IMR-90 (cell line): Measurements from ENCODE around the gene BCAR1. TPM values are rescaled to one million over a fixed set of nuclear protein-coding genes. Genes with fewer than 3 reads are reported as not detected.
A peak's percentile ranks its signal among the peaks of the same experiment; 100 is the strongest.
"Not testable (repeated sequence)": the region's sequence is repeated elsewhere in the genome, so short reads cannot be mapped to it uniquely, and the experiment has no call there.

Experiments
- ATAC-seq: fragments of 200-7000 bp; cut with Tn5 transposase; 2 replicates; pipeline ENCODE4 v1.9.1; 2020; ENCODE audit warnings: low read depth, mild to moderate bottlenecking, moderate library complexity
- BruUV-seq: library from RNA; stranded (reverse); fragments of 400-500 nt; replicated peaks from 2 replicates; lab custom pipeline; 2021; lab: Mats Ljungman, UMichigan
- CTCF ChIA-PET: fragments of 300-600 bp; formaldehyde crosslinking; extraction: SDS; loops from one replicate; lab custom pipeline; 2021; ENCODE audit warnings: antibody characterized with exemption; lab: Yijun Ruan, JAX
- POLR2A ChIA-PET: fragments of 300-600 bp; sonication (Branson Sonifier 250); formaldehyde crosslinking; loops from one replicate; lab custom pipeline; 2022; ENCODE audit warnings: antibody characterized with exemption; ENCODE audit not compliant: unreplicated experiment; lab: Charles Lee
- DNase-seq: peaks from one replicate; pipeline ENCODE4 v3.0.0; 2013
- H2AFZ ChIP-seq: replicated peaks from 2 replicates; pipeline ENCODE3; 2013; ENCODE audit warnings: low read length, mild to moderate bottlenecking; ENCODE audit not compliant: poor library complexity
- H2AK5ac ChIP-seq: 2 replicates; pipeline ENCODE4 v1.6.1; 2013; ENCODE audit warnings: low read depth, low read length, inconsistent platforms
- H2AK9ac ChIP-seq: replicated peaks from 2 replicates; pipeline ENCODE3; 2013; ENCODE audit warnings: mild to moderate bottlenecking, low read depth, low read length, moderate library complexity; ENCODE audit not compliant: poor library complexity
- H2BK120ac ChIP-seq: 2 replicates; pipeline ENCODE4 v1.6.1; 2013; ENCODE audit warnings: low read depth, low read length, inconsistent platforms
- H2BK15ac ChIP-seq: 3 replicates; pipeline ENCODE4 v1.6.1; 2013; ENCODE audit warnings: low read depth, low read length, inconsistent platforms
- H2BK20ac ChIP-seq: 2 replicates; pipeline ENCODE4 v1.6.1; 2013; ENCODE audit warnings: low read depth, mild to moderate bottlenecking, inconsistent platforms, low read length, moderate library complexity
- H2BK5ac ChIP-seq: 2 replicates; pipeline ENCODE4 v1.6.1; 2013; ENCODE audit warnings: mild to moderate bottlenecking, low read depth, low read length, inconsistent platforms; ENCODE audit not compliant: poor library complexity, severe bottlenecking
- H3K14ac ChIP-seq: replicated peaks from 2 replicates; pipeline ENCODE4 v1.6.1; 2013; ENCODE audit warnings: low read depth, low read length, inconsistent platforms
- H3K18ac ChIP-seq: 2 replicates; pipeline ENCODE4 v1.6.1; 2013; ENCODE audit warnings: low read depth, low read length, control low read depth
- H3K23ac ChIP-seq: 2 replicates; pipeline ENCODE4 v1.6.1; 2013; ENCODE audit warnings: low read depth, low read length, inconsistent platforms
- H3K27ac ChIP-seq: 2 replicates; pipeline ENCODE4 v1.5.1; 2013; ENCODE audit warnings: mild to moderate bottlenecking, control low read depth, low read length; ENCODE audit not compliant: insufficient read depth
- H3K27me3 ChIP-seq: 2 replicates; pipeline ENCODE4 v1.6.1; 2013; ENCODE audit warnings: low read length; ENCODE audit not compliant: control insufficient read depth, insufficient read depth
- H3K36me3 ChIP-seq: 2 replicates; pipeline ENCODE4 v1.6.1; 2013; ENCODE audit warnings: low read length, mixed read lengths; ENCODE audit not compliant: control insufficient read depth, insufficient read depth
- H3K4ac ChIP-seq: 2 replicates; pipeline ENCODE4 v1.6.1; 2013; ENCODE audit warnings: low read depth, low read length, inconsistent platforms
- H3K4me1 ChIP-seq: 2 replicates; pipeline ENCODE4 v1.6.1; 2013; ENCODE audit warnings: low read length, mixed read lengths; ENCODE audit not compliant: control insufficient read depth, insufficient read depth
- H3K4me2 ChIP-seq: 2 replicates; pipeline ENCODE4 v1.6.1; 2013; ENCODE audit warnings: low read depth, mild to moderate bottlenecking, control low read depth, low read length, moderate library complexity
- H3K4me3 ChIP-seq: 2 replicates; pipeline ENCODE4 v1.5.1; 2013; ENCODE audit warnings: low read depth, mild to moderate bottlenecking, control low read depth, low read length, moderate library complexity; ENCODE audit not compliant: insufficient read depth
- H3K56ac ChIP-seq: 2 replicates; pipeline ENCODE4 v1.6.1; 2013; ENCODE audit warnings: low read length, inconsistent platforms; ENCODE audit not compliant: insufficient read depth; ENCODE audit errors: extremely low read depth
- H3K79me1 ChIP-seq, 2 experiments: 2 replicates each; pipeline ENCODE4 v1.6.1; 2013; ENCODE audit warnings: low read length in 2 of 2, inconsistent platforms in 1 of 2, low read depth in 1 of 2
- H3K9ac ChIP-seq: 2 replicates; pipeline ENCODE4 v1.6.1; 2013; ENCODE audit warnings: low read depth, low read length, control low read depth
- H3K9me1 ChIP-seq: 2 replicates; pipeline ENCODE4 v1.6.1; 2013; ENCODE audit warnings: low read length, inconsistent platforms; ENCODE audit not compliant: insufficient read depth
- H3K9me3 ChIP-seq: 2 replicates; pipeline ENCODE4 v1.6.1; 2013; ENCODE audit warnings: low read length; ENCODE audit not compliant: control insufficient read depth, insufficient read depth
- H4K20me1 ChIP-seq: 2 replicates; pipeline ENCODE4 v1.6.1; 2013; ENCODE audit warnings: low read length, inconsistent platforms; ENCODE audit not compliant: insufficient read depth
- H4K5ac ChIP-seq: 2 replicates; pipeline ENCODE4 v1.6.1; 2013; ENCODE audit warnings: mild to moderate bottlenecking, low read depth, low read length, control low read depth
- H4K8ac ChIP-seq, 2 experiments: 2 replicates each; pipeline ENCODE4 v1.6.1; 2013; ENCODE audit warnings: low read depth in 2 of 2, low read length in 2 of 2, control low read depth in 1 of 2, inconsistent platforms in 1 of 2
- H4K91ac ChIP-seq: 2 replicates; pipeline ENCODE4 v1.6.1; 2013; ENCODE audit warnings: low read depth, low read length, inconsistent platforms; ENCODE audit not compliant: insufficient read depth
- BHLHE40 ChIP-seq: fragments of 150-350 bp; IDR thresholded peaks from 2 replicates; pipeline ENCODE4 v1.6.1; 2016; ENCODE audit warnings: mild to moderate bottlenecking, low read depth, low read length
- POLR2A ChIP-seq: IDR thresholded peaks from 2 replicates; pipeline ENCODE4 v1.6.1; 2012; ENCODE audit warnings: mild to moderate bottlenecking, low read depth, low read length
- RCOR1 ChIP-seq: IDR thresholded peaks from 2 replicates; pipeline ENCODE4 v1.6.1; 2012; ENCODE audit warnings: mild to moderate bottlenecking, low read length, improper control_type of control experiment; ENCODE audit not compliant: insufficient replicate concordance
- WGBS, 2 experiments: methylation state at CpG; one replicate each; pipeline versions ENCODE4 v1.1.5 to v1.1.7; 2013; ENCODE audit warnings: missing lambda C conversion rate in 2 of 2; ENCODE audit not compliant: insufficient read length in 1 of 2; ENCODE audit errors: extremely low coverage in 2 of 2; 5-methylcytosine and 5-hydroxymethylcytosine counted together
- dilution Hi-C: fragments of 300-500 bp; cut with HindIII; formaldehyde crosslinking; loops from one replicate; pipeline ENCODE4 v1.14.3; 2018; ENCODE audit warnings: low sequenced_read_pairs; ENCODE audit not compliant: unreplicated experiment
- in situ Hi-C: fragments of 300-500 bp; cut with MboI; formaldehyde crosslinking; loops from 3 replicates; pipeline ENCODE4 v1.14.3; 2019; ENCODE audit warnings: low sequenced_read_pairs, inconsistent platforms, mixed read lengths
- intact Hi-C: fragments of 100-400 bp; cut with micrococcal nuclease; formaldehyde crosslinking; loops from 2 replicates; pipeline ENCODE4 v1.10.0; 2022
- polyA plus RNA-seq, 3 experiments: library from polyadenylated mRNA; depleted of rRNA; stranded (reverse); fragments of >200 nt; gene quantifications; 2 replicates each; pipeline ENCODE4 v1.2.3, GENCODE V29; 2012; ENCODE audit warnings: low replicate concordance in 1 of 3
- total RNA-seq: library from RNA; depleted of rRNA; stranded (reverse); fragments of >200 nt; gene quantifications from 2 replicates; pipeline ENCODE4 v1.2.3, GENCODE V29; 2012

The BCAR1 gene
- total and polyA plus RNA-seq, 2 of the 4 experiments (the other 2 are of a cell fraction) = 18.1 to 99.4 TPM

- DNase-seq (no peak), ATAC-seq (0 out of 2 replicates have a peak, but pooled peaks have one; percentile 28)
- WGBS, 2 experiments = 94% methylated on average over 11 of the region's 24 CpGs; no CpG with 5 or more reads in 1 of the 2 experiments
- Histone ChIP-seq H3K79me1 (no peaks in the 10 kb centered on the region), H3K27me3 (0 out of 2 replicates have a peak, but pooled peaks cover 2% of the 10 kb centered on the region), H3K9me3 (no peaks in the 10 kb centered on the region), H3K56ac (no peak within 1 kb of the TSS), H2AK9ac (no peak within 1 kb of the TSS), H3K9me1 (no peaks in the 10 kb centered on the region), H4K8ac (no peak within 1 kb of the TSS), H3K23ac (no peak within 1 kb of the TSS), H4K91ac (no peak within 1 kb of the TSS), H2BK5ac (no peak within 1 kb of the TSS), H3K27ac (no peak within 1 kb of the TSS), H3K14ac (no peak within 1 kb of the TSS), H4K5ac (no peak within 1 kb of the TSS), H2AFZ (no peak within 1 kb of the TSS), H2BK120ac (no peak within 1 kb of the TSS), H3K4ac (no peak within 1 kb of the TSS), H3K18ac (no peak within 1 kb of the TSS), H3K4me3 (no peak within 1 kb of the TSS), H3K36me3 (no peaks in the 10 kb centered on the region), H2BK15ac (no peak within 1 kb of the TSS), H3K9ac (no peak within 1 kb of the TSS), H3K4me2 (no peak within 1 kb of the TSS), H3K4me1 (no peaks in the 10 kb centered on the region), H2AK5ac (no peak within 1 kb of the TSS), H2BK20ac (no peak within 1 kb of the TSS), H4K20me1 (no peaks in the 10 kb centered on the region)
- TF ChIP-seq BHLHE40 = no peak
- no peak for TF ChIP-seq RCOR1
- TF ChIP-seq POLR2A = no peak
- dilution Hi-C loops = no loop called here
- in situ Hi-C loops = loop anchor here (25.0 kb wide), 2 partner anchors 380 to 555 kb away; no protein-coding TSS in a partner anchor
- no TSS peak for BruUV-seq
- ChIA-PET POLR2A (no interaction called here), CTCF (no interaction called here)
- intact Hi-C loops = loop anchor here (2.0 kb wide), 1 partner anchor 18 kb away; no protein-coding TSS in a partner anchor
These were observed 44.5 kb downstream of the BCAR1 start, which contains the start of gene CTRB2 for GRCh38 chr16:75206749-75207451. CTRB2 (minus strand) TSS chr16:75207161; CDS start chr16:75207141, 20 bp downstream.

DNA sequence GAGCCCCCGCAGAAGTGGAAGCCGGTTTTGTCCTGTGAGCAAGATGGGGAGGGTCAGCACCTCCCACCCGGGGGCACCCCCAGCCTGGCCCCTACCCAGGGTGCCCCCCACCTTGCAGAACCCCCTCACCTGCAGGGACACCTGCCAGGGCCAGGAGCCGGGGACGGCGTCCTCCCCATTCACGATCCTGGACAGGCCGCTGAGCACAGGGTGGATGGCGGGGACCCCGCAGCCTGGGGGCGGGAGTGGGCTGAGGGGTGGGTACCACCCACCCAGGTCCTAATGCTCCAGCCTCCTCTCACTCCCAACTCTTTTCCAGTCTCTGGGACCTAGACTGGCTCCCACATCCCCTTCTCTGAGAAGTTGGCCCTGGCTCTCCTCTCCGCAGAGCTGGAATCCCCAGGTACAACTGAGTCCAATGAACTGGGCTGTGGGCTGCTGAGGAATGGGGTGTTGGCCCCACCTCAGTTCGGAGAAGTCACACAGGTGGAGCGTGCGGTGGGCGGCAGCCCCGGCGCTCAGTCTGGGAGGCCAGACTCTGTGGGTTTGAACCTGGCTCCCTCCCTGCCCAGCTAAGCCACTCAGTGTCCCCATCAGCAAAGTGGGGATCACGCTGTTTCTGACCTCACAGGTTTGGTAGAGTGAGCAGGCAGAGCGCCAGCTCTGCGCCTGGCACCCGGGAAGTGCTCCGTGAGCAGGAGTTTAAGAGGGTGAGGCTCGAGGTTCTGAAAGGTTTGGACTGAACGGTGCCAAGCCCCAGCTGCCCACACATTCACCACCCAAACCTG, 45.3 kb downstream of the BCAR1 start:
- intact Hi-C loops (loop anchor here (2.0 kb wide), 1 partner anchor 19 kb away; no protein-coding TSS in a partner anchor), in situ Hi-C loops (loop anchor here (25.0 kb wide), 2 partner anchors 381 to 556 kb away; no protein-coding TSS in a partner anchor)
- H2BK20ac ChIP-seq, H2BK5ac ChIP-seq, dilution Hi-C loops, H2AK9ac ChIP-seq, H3K23ac ChIP-seq, H4K91ac ChIP-seq, H3K36me3 ChIP-seq, H3K79me1 ChIP-seq, H4K5ac ChIP-seq, H3K4me1 ChIP-seq, H3K9me3 ChIP-seq, H3K4me3 ChIP-seq, H3K4me2 ChIP-seq, H2AFZ ChIP-seq, POLR2A ChIA-PET, H3K27ac ChIP-seq, CTCF ChIA-PET, H3K9me1 ChIP-seq, BruUV-seq, H2BK15ac ChIP-seq, H3K4ac ChIP-seq, H3K18ac ChIP-seq, H2BK120ac ChIP-seq, H3K9ac ChIP-seq, H2AK5ac ChIP-seq, H3K27me3 ChIP-seq, H3K14ac ChIP-seq, H4K8ac ChIP-seq, H3K56ac ChIP-seq, H4K20me1 ChIP-seq, DNase-seq: not testable (repeated sequence)
- 92% methylated on average over 6 of the region's 25 CpGs; no CpG with 5 or more reads in 1 of the 2 experiments for WGBS, 2 experiments
- ATAC-seq = peak; percentile 6; the same call in 1 of the 2 replicates
